Measurements from ENCODE around the gene PTPRG.

The PTPRG gene

GRCh38 chr3:61625429-61625828, 64.1 kb downstream of the PTPRG start:
- DNase-seq, result no peak

- no peak for DNase-seq
Observed at GRCh38 chr3:61626484-61626883, 65.1 kb downstream of the PTPRG start.

- DNase-seq, result no peak
Observed at GRCh38 chr3:61627768-61628185, 66.4 kb downstream of the PTPRG start.

- no peak for DNase-seq
Observed at GRCh38 chr3:61628636-61629035, 67.3 kb downstream of the PTPRG start.

- no peak for DNase-seq
Observed at GRCh38 chr3:61629442-61629841, 68.1 kb downstream of the PTPRG start.

- DNase-seq, result no peak
Observed at GRCh38 chr3:61631108-61631769, 69.9 kb downstream of the PTPRG start.

GRCh38 chr3:61632568-61633175, 71.3 kb downstream of the PTPRG start:
- DNase-seq, result no peak

- no peak for DNase-seq
Observed at GRCh38 chr3:61634678-61635077, 73.3 kb downstream of the PTPRG start.

GRCh38 chr3:61637088-61638051, 76.0 kb downstream of the PTPRG start:
- DNase-seq, result no peak

GRCh38 chr3:61638741-61639140, 77.4 kb downstream of the PTPRG start:
- no peak for DNase-seq

GRCh38 chr3:61639991-61640390, 78.6 kb downstream of the PTPRG start:
- no peak for DNase-seq

- DNase-seq, result no peak
Observed at GRCh38 chr3:61645148-61645547, 83.8 kb downstream of the PTPRG start.

GRCh38 chr3:61646360-61646759, 85.0 kb downstream of the PTPRG start:
- DNase-seq, result no peak

- DNase-seq, result no peak
Observed at GRCh38 chr3:61646851-61647525, 85.6 kb downstream of the PTPRG start.

- no peak for DNase-seq
Observed at GRCh38 chr3:61648481-61648880, 87.1 kb downstream of the PTPRG start.

- no peak for DNase-seq
Observed at GRCh38 chr3:61649381-61650170, 88.2 kb downstream of the PTPRG start.

- no peak for DNase-seq
Observed at GRCh38 chr3:61650276-61650675, 88.9 kb downstream of the PTPRG start.

GRCh38 chr3:61650719-61651410, 89.5 kb downstream of the PTPRG start:
- DNase-seq, result no peak

- no peak for DNase-seq
Observed at GRCh38 chr3:61657689-61658088, 96.3 kb downstream of the PTPRG start.

GRCh38 chr3:61662861-61663260, 101.5 kb downstream of the PTPRG start:
- DNase-seq, result no peak

GRCh38 chr3:61663356-61664104, 102.2 kb downstream of the PTPRG start:
- DNase-seq, result no peak
